RPMI8226 (cell line): ENCODE measurements around the gene ANGPTL7.
"Not testable (repeated sequence)": the region's sequence is repeated elsewhere in the genome, so short reads cannot be mapped to it uniquely, and the experiment has no call there.

Experiments used
- DNase-seq: peaks from one replicate; pipeline ENCODE4 v3.0.0-alpha.2; 2015

The ANGPTL7 gene

DNA sequence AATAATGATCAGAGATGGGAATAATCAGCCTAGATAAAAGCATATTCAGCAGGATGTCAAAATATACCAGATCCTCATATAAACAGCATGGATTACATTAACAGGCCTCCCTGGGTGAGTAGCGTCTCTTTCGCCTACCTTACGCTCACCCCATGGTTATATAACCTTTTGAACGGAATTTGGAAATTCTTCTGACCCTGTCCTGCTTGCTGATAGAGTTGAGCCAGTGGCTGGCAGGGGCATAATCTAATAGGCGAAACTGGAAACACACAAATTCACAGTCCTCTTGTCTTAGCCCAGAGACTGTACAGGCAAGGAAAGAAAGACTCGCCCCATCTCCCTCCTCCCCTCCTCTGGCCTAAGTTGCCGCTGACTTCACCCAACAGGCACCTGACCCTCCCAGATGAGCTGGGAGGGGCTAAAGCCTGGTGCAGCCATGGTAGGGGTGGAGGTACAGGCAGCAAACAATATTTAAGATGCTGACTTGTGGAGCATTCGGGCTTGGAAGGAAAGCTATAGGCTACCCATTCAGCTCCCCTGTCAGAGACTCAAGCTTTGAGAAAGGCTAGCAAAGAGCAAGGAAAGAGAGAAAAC lies at the start of gene ANGPTL7:
ANGPTL7 (plus strand) TSS at position 498 of the 594 bp plus-strand sequence. CDS start 225 bp downstream, outside the sequence.
- no peak for DNase-seq

- DNase-seq, result no peak
Measured at GRCh38 chr1:11142618-11143391, 46.4 kb upstream of the ANGPTL7 start.

- DNase-seq, result no peak
Measured at GRCh38 chr1:11143401-11143800, 45.8 kb upstream of the ANGPTL7 start.

DNA sequence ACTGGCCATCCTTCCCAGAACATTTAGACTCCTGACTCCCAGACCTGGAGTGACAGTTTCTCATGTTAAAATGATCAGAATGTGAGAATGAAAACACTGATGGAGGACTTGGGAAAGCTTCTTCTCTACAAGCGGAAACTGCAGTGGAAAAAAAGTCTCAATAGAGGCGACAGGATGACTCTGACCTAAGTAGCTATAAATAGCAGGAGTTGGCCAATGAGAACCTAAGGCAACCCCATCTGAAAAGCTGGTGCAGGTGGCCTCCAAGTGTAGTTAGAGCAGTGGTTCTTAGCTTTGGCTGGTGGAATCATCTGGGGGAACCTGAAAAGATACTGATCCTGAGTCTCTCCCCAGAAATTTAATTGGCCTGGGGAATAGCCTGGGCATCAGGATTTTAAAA lies 45.2 kb upstream of the ANGPTL7 start:
- no peak for DNase-seq

DNA sequence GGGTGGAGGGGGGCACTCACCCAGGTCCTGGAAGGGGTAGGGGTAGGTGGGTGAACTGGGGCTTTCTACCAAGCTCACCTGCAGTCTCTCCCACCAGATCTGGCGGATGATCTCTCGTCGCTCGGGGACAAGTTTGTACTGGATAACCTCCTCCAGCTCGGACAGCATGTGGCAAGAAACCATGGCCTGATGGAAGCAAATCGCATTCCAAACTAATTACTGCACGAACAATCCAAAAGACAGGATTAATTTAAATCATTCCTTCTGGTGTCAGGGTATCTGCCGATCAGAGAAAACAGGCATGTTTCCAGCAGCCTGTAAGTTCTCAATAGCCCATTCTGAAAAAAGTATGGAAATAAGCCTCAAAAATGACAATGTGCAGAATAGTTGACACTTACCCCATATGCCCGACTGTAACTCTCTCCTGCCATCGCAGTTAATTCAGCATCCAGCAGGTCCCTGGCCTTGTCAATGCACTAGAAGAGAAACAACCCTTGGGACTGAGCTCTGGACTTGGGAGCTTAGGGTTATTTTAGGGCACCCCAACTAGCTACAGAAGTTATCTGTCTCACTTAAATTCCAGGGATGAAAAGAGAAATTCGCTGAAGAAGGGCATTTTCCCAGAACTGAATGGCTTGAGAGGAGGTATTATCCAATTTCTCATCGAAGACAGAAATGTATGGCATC lies 44.4 kb upstream of the ANGPTL7 start:
- DNase-seq, result no peak

DNA sequence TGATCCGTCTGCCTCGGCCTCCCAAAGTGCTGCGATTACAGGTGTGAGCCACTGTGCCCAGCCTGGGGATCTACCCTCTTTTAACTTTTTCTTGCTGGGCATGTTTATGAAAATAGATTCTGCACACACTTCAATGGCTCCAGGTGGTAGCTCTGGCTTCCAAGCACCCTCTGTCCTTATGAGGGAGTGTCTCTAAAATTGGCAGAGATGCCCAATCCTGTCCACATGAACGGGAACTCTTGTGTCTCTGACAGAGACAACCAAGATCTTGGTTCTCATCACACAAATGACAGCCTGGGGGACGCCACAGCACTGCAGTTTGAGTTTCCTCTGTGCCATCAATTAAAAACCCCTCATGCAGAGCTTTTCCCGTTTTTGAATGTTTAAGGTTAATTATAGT lies 43.4 kb upstream of the ANGPTL7 start:
- no peak for DNase-seq

- DNase-seq, result no peak
Measured at GRCh38 chr1:11147197-11147770, 41.9 kb upstream of the ANGPTL7 start.

DNA sequence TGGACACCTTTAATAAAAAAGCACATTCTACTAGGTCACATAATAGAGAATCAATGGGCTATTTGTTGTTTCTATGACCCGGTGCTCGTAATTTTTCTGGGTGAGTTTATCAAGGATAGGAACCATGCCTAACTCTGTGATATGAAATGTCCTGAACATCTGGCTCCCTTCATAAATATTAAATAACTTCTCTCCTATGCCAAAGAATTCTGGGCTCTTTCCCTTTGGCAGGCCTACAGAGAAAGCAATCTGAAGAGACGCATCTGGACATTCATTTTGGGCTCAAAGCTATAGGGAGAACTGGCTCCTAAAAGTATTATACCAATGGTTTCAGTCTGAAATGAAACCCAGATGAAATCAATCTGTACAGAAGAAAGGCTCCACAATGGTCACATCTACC lies 38.8 kb upstream of the ANGPTL7 start:
- DNase-seq, result no peak

DNA sequence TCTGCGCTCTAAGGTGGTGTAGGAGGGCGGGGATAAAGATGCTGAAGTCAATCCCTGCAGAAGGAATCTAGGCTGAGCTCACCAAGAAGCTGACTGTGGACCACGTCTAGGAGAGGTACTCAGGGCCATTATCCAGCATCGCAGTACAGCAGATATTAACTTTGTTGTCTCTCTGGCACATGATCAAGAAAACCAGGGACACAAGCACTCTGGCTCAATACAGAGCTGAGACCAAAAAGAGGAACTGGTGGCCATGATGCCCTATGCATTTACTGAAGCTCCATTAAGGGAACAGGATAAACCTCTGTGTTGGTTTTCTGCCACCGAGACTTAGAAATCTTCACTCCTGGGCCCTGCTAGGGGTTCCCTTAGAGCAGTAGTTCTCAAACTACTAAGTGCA lies 38.0 kb upstream of the ANGPTL7 start:
- DNase-seq, result no peak

DNA sequence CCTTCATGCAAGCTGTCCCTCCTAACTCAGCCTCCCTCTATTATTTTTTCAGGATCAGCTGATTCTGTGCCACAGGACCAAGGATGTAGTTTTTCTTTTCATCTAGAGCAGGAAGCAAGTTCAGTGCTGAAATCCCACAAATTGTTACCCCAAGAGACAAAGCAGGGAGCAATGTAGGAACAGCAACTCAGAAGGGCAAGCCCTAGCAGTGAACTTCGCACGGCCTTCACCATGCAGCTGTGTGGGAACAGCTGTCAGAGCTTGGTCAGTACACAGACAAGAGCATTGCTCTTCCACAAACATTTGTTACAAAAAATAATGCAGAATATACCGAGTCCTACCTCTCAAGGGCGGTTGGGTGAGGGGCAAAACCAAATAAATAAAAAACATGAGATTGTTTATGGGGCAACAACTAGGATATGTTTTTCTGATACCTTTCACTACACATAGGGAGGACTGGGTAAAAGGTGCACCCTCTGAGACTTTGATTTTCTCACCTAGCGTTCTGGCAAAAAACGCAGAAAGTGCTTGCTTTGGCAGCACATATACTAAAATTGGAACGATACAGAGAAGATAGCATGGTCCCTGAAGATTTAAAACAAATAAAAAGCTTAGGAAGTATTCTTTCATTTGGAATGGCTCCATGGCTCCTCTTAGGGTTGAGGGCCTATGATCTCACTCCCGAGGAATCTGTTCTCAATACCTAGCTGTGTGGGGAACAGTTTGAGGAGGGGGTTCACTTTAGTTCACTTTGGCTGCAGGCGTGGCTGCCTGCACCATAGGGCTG lies 37.1 kb upstream of the ANGPTL7 start:
- no peak for DNase-seq

- no peak for DNase-seq
Measured at GRCh38 chr1:11152755-11153154, 36.4 kb upstream of the ANGPTL7 start.

DNA sequence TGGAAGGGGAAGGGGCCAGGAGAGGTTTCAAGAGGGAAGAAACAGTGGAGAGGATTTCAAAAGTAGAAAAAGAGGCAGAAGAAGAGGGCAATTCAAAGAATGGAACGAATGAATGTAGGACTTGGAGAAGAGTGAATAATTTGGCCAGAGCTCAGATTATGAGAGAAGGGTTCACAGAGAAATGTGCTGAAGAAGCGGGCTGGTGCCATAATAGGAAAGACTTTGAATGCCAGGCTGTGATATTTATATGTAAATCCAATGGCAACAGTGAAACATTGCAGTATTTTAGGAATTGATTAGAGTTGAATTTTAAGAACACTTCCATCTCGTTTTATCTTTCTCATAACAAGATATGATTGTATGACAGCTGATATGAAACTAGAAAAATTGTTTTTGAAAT lies 36.0 kb upstream of the ANGPTL7 start:
- DNase-seq, result no peak

DNA sequence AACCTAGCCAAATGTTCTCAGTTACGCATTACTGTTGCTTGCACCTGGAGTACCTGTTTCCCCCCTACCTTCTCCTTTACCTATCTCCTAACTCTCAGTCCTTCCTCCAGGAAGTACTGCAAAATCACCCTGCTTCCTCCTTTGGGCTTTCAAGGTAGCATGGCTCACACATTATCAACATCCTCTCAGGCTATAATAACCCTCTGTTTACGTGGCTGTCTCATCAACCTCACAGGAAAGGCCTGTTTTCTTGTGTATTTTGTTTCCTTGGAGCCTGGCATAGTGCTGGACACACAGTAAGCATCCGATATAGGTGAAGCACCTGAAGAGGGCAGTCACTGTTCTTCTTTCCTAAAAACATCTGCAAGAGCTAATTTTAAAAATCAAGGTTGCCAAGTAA lies 32.7 kb upstream of the ANGPTL7 start:
- no peak for DNase-seq

DNA sequence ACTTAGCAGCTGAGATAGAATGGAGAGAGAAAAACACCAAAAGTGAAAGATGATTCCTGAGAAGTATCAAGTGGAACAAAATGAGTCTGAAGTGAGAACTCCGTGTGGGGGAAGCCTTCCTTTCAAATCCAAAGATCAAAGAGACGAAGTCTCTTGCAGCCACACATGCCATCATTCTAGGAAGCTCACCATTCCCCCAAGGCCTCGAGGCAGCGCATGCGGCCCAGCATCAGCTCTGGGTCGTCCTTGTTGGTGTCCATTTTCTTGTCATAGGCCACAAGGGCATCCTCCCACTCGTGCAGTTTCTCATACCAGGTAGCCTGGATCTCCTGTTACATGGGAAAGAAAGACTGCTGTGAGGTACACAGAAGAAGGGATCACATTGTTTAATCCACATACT lies 32.2 kb upstream of the ANGPTL7 start:
- no peak for DNase-seq

DNA sequence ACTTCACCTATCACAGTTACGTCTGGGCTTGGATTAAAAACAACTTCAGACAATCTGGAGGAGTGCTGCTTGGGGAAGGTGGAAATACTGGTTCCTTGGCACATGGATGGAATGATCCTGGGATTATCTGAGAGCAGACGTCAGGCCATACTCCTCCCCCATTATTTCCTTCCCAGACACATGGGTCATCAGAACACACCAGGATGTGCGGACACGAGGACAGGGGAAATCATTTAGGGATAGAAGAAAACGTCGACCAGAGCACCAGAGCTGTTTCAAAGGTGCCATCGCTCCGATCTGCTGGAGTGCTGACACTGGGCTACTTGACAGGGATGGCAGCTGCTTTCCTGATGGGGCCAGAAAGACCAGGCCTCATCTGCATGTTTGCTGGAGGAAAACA lies 31.8 kb upstream of the ANGPTL7 start:
- DNase-seq, result no peak

DNA sequence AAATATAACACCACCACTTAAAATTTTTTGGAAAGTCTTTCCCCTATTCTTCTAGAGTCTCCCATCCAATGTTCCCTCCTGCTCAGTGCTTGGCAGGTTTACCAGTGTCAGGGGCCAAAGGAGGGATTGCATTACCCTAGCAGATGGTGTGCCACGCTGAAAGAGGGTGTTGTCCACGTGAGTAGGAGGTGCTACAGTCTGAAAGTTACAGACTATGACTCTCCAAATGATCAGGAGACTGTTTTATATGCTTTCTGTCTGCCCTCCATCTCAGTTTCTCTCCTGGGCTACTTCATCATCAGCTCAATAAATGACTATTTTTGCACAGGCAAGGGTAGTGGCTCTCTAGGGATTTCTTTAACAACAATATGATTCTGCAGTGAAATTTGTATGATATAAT lies 31.3 kb upstream of the ANGPTL7 start:
- no peak for DNase-seq

DNA sequence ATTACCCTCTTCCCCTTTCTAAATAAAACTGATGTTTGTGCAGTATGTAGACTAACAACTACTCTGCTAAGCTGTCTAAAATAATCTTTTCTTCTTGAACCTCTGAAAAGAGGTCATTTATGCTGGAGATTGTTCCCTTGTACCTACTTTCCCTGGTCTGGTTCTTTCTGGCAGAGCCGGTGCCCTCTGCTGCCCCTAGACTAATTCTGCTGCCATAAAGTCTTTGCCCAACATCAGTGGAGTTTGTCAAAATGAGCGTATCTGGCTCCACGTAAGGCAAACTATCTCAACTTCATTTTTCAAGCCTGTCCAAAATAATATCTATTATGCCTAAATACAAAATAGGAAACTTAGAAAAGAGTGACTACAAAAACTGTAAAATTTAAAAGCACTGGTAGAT lies 30.9 kb upstream of the ANGPTL7 start:
- no peak for DNase-seq

DNA sequence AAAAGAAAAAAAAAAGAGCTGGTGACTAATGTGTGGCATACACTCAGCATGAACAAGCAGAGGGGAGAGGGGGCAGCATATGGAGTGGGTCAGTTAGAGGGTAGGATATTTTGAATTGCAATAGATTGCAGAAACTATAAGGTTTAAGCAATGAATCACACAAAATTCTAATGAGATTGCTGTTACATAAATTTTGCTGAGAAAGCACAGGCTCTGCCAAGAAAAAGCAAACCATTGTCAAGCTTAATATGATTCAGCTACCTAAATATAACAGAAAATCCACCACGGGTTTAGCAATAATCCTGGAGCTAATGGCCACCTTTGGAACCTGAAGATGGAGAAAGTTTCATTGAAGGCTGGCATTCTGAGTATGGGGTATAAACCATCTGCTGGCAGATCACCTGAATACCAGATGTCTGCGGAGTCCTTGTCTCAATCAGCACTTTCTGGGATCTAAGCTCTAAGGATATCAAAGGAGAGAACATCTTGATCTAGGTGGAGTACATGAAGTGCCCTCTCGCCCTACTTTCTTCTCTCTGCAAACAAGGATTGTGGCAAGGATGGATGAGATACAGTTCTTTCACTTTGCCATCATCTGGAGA lies 30.3 kb upstream of the ANGPTL7 start:
- DNase-seq, result no peak

DNA sequence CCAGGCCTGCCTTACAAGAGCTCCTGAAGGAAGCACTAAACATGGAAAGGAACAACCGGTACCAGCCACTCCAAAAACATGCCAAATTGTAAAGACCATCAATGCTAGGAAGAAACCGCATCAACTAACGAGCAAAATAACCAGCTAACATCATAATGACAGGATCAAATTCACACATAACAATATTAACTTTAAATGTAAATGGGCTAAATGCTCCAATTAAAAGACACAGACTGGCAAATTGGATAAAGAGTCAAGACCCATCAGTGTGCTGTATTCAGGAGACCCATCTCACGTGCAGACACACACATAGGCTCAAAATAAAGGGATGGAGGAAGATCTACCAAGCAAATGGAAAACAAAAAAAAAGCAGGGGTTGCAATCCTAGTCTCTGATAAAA lies 26.4 kb upstream of the ANGPTL7 start:
- DNase-seq, result not testable (repeated sequence)

- DNase-seq, result not testable (repeated sequence)
Measured at GRCh38 chr1:11166744-11167143, 22.4 kb upstream of the ANGPTL7 start.

DNA sequence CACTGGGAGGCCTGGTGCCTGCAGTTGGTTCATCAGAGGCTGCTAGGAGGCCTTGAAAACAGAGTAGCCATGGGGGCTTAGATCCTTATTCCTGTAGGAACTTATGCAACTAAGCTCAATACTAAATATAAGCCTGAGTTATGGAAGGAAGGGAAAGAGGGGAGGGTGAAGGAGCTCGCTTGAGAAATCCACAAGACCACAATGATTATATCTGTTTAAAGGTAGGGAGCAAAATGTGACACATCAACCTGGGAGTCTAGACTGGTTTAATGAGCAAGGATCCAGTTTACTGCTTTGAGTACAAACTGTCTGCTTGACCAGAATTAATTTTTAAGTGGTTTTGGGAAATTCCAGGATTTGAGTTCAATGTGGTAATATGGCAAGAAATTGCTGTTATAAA lies 20.4 kb upstream of the ANGPTL7 start:
- DNase-seq, result no peak

DNA sequence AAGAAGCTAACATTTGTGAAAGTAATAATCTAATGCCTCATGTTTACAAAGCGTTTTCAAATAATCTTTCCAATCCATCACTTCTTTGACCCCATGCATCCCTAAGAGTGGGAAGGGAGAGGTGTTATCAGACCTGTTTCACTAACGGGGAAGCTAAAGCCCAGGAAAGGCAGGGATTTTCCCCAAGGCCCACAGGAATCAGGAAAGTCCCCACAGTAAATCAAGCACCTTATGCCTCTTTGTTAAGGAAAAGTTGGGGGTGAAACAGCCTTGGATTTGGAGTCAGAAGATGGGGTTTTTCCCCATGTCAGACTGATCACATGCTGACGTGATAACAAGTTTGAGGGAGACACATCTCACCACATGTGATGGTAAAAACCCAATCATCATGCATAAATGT lies 20.0 kb upstream of the ANGPTL7 start:
- DNase-seq, result no peak

DNA sequence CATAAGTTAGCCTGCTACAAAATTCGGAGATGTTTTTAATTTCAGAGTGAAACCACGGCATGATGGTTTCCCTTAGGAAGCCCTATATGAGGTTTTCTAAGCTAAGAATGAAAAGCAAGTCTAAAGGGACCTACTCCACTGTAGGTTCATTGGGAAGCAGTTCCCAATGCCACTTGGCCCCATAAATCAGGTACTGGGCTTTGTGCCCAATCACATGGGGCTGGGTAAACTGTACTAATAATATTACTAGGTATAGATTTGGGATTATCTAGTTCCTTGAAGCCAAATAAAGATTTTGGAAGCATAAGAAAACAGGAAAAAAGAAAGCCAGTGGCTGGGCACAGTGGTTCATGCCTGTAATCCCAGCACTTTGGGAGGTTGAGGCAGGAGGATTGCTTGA lies 19.1 kb upstream of the ANGPTL7 start:
- DNase-seq, result no peak
